Peyer's patch (tissue), 4 donors: ENCODE measurements around the gene NDUFS8.
"Not testable (repeated sequence)": the region's sequence is repeated elsewhere in the genome, so short reads cannot be mapped to it uniquely, and the experiment has no call there.

ENCODE experiments used
- CTCF ChIP-seq, 6 experiments: fragments of 450-650 bp in 4 of 6; fragments of 200-600 bp in 2 of 6; sonication (generic) in 1 of 6; IDR thresholded peaks; one replicate each; pipeline ENCODE4 v1.5.1; 2017 to 2019; ENCODE audit warnings: antibody characterized with exemption in 6 of 6, mild to moderate bottlenecking in 3 of 6, moderate library complexity in 1 of 6
- POLR2A ChIP-seq, 2 donors: fragments of 450-650 bp; IDR thresholded peaks; one replicate each; pipeline ENCODE4 v1.5.1; 2017; ENCODE audit warnings: antibody characterized with exemption in 2 of 2, mild to moderate bottlenecking in 2 of 2, moderate library complexity in 2 of 2

GRCh38 chr11:67981226-67981625 lies 49.3 kb upstream of the NDUFS8 start:
- TF ChIP-seq POLR2A, CTCF (IDR thresholded peaks at IDR 0.05): not testable (repeated sequence)
